Kidney tubule cell (primary cell): ENCODE measurements around the gene C19orf18.
"Not testable (repeated sequence)": the region's sequence is repeated elsewhere in the genome, so short reads cannot be mapped to it uniquely, and the experiment has no call there.

ENCODE experiments used
- DNase-seq: peaks from one replicate; pipeline ENCODE4 v3.0.0-alpha.2; 2018; ENCODE audit warnings: low spot score

C19orf18 gene

GRCh38 chr19:57974434-57974833, at the start of gene C19orf18:
Gene C19orf18 (minus strand): TSS chr19:57974534. CDS start chr19:57974432, 102 bp downstream.
- DNase-seq = no peak

GRCh38 chr19:58022283-58022660, 47.9 kb upstream of the C19orf18 start:
- DNase-seq = no peak

DNA sequence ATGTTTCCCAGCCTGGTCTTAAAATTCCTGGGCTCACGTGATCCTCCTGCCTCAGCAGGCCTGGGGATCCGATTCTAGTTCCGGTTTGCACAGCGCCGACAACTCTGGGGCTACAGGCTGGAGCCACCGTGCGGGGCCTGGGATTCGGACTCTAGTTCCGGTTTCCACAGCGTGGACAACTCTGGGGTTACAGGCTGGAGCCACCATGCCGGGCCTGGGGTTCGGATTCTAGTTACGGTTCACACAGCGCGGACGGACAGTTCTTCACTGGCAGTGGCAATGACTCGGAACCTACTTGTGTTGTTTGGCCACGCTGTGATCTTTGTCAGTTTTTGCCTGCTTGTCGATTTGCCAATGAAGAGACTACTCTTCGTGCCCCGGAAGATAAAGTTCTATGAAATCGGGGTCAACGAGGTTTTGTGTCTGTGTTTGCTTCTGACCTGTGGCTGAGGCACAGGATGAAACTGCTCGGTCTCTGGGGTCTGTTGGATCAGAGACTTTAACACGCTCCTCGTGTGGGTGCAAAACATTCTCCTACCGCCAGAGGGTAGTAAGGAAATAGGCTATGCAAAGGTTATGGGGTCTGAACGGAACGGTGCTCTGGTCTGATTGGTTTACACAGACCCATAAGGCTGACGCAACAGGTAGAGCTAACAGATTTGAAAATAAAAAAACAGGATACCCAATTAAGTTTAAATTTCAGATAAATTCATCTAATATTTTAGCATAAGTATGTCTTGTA, 47.4 kb upstream of the C19orf18 start:
- peak; percentile 35 for DNase-seq

DNA sequence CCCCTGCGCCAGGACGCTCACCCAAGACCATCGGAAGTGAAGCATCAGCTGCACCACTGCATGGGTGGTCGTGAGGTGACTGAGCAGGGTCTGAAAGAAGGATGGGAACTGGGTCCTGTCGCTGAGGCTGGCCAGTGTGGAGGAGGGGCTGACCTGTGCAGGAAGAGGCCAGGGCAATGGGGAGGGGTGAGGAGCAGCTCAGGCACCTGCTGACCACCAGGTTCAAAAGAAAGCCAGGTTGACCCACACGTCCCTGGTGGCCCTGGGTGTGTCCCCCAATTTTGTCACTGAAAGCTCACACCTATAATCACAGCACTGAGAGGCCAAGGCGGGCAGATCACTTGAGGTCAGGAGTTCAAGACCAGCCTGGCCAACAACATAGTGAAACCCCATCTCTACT, 45.8 kb upstream of the C19orf18 start:
- no peak for DNase-seq

DNA sequence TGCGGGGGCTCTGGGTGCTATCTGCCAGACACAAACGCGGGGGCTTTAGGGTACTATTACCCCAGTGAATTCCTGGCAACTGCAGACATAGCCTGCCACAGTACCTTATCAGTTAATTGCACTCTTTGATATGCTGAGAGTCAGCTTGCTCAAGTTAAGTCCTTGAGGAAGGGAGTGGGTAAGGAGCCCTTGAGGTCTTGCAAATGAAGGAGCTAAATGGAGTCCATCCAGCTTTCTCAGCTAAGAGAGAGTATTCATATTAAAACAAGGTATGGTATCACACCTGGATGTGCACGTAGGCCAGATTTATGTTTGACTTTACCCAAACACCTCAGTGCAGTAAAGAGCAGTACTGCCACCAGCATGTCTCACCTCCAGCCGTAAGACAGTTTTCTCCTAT, 39.8 kb upstream of the C19orf18 start:
- DNase-seq = no peak

- DNase-seq = no peak
These were observed 36.2 kb upstream of the C19orf18 start for GRCh38 chr19:58010507-58010906.

DNA sequence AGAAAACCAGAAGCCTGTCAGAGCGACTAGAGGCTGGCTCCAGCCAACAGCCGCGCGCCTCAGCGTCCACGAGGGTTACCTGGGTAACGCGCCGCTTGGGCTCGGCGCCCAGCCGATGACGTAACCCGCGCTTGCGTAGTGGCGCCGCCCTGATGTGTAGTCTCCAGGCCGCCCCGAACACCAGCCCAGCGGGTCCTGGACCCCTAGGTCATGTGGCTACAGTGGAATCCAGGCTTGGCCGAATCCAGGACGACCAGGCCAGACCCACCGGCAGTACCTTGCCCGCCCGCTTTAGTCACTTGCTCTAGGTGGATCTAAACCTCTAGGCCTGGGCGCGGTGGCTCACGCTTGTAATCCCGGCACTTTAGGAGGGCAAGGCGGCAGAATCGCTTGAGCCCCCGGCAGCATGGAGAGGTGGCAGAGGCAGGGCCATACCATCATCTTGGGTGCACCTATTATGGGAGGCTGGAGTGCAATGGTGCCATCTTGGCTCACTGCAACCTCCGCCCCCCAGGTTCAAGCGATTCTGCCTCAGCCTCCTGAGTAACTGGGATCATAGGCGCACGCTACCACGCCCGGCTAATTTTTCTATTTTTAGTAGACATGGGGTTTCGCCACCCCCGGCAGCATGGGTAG, 35.5 kb upstream of the C19orf18 start:
- DNase-seq = peak; percentile 79

DNA sequence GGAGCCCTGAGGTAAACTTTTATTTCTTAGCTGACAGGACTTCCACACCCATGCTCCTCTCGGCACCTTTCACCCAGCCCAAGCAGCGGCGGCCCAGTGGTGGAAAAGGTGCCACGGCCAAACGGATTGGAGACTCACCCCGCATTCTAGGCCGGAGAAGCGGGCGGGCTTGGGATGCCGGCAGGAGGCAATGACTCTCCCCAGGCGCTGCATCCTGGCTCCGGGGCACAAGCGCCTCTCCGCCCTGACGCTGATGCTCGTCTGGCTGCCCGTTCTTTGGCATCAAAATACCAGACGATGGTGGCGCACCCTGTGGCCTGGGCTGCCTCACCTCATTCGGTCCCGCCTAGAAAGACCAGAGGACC, 34.9 kb upstream of the C19orf18 start:
- no peak for DNase-seq

DNA sequence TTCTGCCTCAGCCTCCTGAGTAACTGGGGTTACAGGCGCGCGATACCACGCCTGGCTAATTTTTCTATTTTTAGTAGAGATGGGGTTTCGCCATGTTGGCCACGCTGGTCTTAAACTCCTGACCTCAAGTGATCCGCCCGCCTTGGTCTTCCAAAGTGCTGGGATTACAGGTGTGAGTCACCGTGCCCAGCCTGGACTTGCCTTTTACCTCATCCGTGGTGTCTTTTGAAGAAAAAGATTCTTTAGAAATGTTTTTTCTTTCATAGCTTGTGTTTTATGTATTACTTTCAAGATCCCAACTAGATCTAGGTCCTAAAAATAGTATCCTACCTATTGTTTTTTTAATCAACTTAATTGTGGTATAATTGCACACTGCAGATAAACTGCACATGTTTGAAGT, 34.5 kb upstream of the C19orf18 start:
- DNase-seq = not testable (repeated sequence)

GRCh38 chr19:58007285-58007684, 33.0 kb upstream of the C19orf18 start:
- DNase-seq = no peak

DNA sequence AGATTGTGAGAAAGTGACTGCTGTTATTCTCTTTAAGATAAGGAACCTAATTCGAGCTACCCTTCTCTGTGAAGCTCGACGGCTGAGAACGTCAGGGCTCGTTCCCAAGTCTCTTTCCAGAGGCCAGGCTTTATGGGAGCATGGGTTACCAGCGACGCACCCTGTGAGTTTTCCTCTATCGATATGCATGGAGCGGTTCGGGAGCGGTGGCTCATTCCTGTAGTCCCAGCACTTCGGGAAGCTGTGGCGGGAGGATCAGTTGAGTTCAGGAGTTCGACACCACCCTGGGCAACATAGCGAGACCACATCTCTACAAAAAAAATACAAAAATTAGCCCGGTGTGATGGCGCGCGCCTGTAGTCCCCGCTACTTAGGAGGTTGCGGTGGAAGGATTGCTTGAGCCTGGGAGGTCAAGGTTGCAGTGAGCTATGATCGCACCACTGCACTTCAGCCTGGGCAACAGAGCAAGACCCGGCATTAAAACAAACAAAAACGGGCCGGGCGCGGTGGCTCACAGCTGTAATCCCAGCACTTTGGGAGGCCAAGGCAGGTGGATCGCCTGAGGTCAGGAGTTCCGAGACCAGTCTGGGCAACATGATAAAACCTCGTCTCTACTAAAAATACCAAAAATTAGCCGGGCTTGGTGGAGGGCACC, 29.0 kb upstream of the C19orf18 start:
- no peak for DNase-seq

GRCh38 chr19:58002384-58003173, 28.2 kb upstream of the C19orf18 start, which contains the start of gene ZNF606:
Gene ZNF606 (minus strand): TSS chr19:58002820. CDS start chr19:58001319, 1,501 bp downstream.
- peak; percentile 89 for DNase-seq

- peak; percentile 6 for DNase-seq
These were observed 27.6 kb upstream of the C19orf18 start for GRCh38 chr19:58001895-58002369.

DNA sequence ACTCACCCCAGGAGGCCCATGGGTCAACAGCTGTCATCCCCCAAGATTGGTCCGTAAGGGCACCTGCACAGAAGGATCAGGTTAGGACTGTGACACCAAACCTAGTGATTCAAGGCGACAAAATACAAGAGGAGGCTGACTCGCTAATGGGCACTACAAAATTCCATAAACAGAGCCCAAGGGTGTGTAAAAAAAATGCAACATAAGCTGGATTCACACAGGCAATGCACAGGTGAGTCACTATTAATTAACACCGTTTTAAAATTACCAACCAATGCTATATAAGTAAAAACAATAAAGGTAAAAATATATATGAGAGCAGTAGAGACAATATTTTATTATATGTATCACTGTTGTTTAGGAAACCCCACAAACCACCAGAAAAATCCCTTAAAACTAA, 26.3 kb upstream of the C19orf18 start:
- DNase-seq = no peak

GRCh38 chr19:57992841-57993240, 18.5 kb upstream of the C19orf18 start:
- DNase-seq = no peak

- no peak for DNase-seq
These were observed 4.4 kb upstream of the C19orf18 start for GRCh38 chr19:57978586-57979289.

DNA sequence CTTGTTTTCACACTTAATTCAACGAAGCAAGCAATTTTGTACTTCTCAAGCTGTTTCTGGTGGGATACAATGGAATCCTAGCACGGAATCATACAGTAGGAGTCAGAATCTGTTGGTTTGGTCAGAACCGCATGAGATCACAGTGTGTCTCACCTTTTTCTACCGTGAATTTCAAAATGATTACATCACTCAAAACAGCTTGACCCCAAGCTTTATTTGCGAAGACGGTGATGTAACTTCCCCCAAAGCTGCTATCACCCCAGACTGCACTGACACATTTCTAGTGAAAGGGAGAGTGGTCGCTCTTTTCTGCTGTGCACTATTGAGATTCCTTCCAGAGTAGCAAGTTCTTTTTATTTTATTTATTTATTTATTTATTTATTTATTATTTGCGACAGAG, 9.6 kb downstream of the C19orf18 start:
- DNase-seq = no peak

- DNase-seq = no peak
These were observed 12.5 kb downstream of the C19orf18 start for GRCh38 chr19:57961785-57962184.

DNA sequence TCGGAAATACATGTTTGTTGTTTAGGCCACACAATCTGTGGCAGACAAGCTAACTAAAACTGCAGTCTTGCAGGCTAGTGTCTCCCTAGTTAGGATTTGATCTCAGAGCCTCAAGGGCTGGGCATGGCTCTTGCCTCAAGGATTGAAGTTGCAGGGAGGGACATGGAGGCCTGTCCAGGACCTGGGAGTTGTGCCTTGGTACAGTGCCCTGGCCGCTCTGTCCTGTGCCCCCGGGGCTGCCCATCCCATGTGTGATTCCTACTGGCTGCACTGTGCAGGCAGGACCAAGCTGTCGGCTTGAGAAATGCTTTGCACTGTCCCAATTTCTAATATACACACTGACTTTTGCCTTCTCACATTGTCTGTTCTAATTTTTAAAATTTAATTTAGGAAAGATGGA, 19.3 kb downstream of the C19orf18 start:
- DNase-seq = no peak

GRCh38 chr19:57949702-57950101, 24.6 kb downstream of the C19orf18 start:
- no peak for DNase-seq

DNA sequence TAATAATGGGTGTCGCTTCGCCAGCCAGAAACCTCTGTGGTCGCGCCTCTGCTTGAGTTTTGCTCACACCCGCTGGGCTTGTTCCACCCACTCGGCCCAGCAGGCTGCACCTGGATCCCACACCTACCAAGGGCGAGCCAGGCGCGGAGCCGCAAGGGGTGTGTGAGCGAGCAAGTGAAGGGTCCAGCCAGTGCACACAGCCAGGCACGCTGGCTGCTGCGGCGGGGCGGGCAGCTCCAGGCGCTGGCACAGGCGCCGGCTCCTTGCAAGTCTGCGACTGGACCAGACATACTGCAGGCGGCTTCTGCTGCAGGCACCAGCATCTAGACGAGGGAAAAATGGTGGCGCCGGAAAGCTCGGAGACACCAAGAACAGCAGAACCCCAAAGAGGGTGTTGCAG, 25.0 kb downstream of the C19orf18 start:
- no peak for DNase-seq
